Measurements from ENCODE around the gene FBXW11. TPM values are rescaled to one million over a fixed set of nuclear protein-coding genes. Genes with fewer than 3 reads are reported as not detected.
"Not testable (repeated sequence)": the region's sequence is repeated elsewhere in the genome, so short reads cannot be mapped to it uniquely, and the experiment has no call there.

FBXW11 gene
- total RNA-seq, 1 donor from 2014 or later: 31.1 TPM

DNA sequence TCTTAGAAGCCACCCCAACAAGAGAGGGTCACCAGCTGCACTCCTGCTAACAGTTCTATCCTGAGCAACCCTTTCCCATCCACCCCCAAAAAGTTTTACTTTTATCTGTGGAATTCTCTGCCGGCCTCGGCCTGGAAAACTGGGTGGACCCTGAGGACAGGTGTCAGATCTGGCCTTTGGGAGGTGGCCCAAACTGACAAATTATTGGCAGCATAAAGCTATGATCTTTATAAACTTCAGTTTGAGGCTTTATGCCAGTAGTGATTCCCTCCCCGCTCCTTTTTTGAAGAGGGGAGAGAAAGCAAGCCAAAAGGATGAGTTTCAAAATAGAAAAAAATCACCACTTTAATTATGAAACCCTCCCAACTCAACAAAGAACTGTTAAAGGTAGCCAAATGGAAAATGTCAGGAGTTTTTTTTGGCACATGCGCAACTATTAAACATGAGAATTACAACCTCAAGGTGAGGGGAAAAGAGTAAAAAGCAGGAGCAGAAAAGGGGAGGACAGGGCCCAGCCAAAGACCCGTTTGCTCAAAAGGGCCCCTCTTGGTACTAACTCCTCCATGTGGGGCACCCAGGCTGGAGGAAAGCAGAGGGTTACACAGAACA lies 49.4 kb downstream of the FBXW11 start:
- intact Hi-C loops (cut with micrococcal nuclease): loop anchor here (5.0 kb wide), 1 partner anchor 50 kb away; the partner anchor contains the start of gene FBXW11

DNA sequence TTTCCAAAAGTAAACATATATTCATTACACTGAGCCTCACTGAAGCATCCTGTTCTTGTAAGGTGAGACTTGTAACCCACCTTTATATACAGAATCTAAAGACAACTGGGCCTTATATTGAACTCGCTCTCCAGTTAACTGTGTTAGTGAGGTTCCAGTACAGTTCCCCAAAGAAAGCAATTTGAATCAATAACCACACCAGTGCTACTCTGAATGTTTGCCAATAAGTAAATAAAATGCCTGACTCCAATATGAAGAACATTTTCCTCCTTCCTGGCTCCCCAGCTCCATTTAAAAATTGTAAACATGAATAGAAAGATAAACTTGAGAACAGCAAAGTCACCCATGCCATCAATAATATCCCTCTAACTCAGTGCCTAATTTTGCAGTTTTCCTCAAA lies 50.1 kb downstream of the FBXW11 start:
- intact Hi-C loops (cut with micrococcal nuclease): loop anchor here (5.0 kb wide), 1 partner anchor 51 kb away; the partner anchor contains the start of gene FBXW11

DNA sequence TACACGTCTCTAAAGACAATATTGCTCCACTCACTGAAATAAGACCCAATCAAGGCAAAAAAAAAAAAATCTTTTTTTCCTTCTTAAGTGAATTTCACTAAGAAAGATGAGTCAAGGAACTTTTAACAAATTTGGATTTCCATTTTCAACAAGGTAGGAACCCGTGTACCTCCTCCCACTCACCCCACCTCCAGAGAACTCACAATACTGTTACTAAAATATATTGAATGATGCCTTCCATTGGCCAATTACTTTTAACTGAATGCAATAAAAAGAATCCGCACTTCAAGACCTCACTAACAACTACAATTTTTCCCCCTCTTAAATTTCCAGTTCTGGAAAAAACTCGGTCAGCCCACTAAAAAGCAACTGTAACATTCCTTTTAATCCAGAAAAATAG lies 50.7 kb downstream of the FBXW11 start:
- intact Hi-C loops (cut with micrococcal nuclease): loop anchor here (5.0 kb wide), 1 partner anchor 52 kb away; the partner anchor contains the start of gene FBXW11

DNA sequence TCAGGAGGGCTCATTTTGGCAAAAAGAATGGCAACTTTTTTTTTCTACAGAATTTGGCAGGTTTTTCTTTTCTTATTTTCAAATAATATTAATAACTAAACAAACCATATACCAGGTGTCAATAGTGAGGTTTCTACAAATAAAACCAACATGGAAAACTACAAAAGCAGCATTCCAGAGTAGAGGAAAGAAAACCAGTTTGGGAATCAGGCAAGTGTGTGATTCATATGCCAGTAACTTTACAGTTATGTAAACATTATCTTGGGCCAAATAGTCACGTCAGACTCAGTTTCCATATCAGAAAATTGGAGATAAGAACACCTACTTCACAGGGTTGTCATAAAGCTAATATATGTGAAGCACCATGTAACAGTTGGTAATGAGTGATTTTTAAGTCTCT lies 51.7 kb downstream of the FBXW11 start:
- intact Hi-C loops (cut with micrococcal nuclease): loop anchor here (5.0 kb wide), 1 partner anchor 53 kb away; the partner anchor contains the start of gene FBXW11

DNA sequence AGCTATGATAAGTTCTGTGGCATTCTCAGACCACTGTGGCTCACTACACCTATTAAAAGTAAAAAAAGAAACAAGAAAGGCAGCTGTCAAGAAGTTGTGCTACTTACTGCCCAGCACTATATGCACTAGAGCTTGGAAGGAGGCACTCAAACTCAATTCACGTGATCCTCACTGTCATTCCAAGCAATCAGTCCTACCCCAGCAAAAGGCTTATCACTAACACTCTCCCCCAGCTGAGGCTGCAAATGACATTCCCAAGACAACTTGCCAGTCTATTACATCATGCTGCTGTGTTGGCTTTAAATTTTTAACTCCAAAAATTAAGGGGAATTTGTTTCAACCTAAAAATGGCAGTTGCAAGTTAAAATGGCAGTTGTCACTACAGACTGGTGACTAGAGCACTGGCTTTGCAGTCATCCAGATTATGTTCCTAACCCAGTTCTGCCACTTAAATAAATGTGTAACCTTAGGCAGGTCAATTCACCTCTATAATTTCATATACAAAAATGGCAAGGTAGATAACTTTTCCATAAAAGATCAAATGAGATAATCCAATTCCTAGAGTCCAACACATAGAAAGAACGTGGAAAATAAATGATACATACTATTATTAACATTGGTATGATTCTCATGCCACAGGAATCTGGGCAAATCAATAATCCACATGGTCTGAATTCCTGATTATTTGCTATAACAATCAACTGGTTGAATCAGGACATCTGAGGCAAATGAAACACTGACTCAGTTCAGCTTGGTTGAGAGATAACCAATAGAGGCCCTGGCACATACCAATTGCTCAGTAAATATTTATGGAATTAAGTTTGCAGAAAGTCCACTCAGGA lies 52.4 kb downstream of the FBXW11 start:
- intact Hi-C loops (cut with micrococcal nuclease): no loop called here

DNA sequence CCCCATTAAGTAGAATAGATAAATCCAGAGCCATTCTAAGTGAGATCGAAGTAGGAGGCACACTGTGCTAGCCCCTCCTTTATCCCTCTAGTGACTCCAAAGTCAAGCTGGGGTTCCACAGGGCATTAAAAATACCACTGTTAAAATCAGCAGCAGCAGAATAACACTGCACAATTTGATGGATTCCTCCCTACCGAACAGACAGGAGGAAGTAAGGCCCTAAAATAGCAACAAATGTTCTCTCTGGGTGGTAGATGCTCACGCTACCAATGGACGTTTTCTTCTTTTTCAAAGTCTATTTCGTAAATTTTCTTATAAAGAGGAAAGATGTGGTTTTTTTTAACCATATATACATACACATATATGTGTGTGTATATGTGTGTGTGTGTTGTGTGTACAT lies 54.4 kb downstream of the FBXW11 start:
- intact Hi-C loops (cut with micrococcal nuclease): no loop called here

DNA sequence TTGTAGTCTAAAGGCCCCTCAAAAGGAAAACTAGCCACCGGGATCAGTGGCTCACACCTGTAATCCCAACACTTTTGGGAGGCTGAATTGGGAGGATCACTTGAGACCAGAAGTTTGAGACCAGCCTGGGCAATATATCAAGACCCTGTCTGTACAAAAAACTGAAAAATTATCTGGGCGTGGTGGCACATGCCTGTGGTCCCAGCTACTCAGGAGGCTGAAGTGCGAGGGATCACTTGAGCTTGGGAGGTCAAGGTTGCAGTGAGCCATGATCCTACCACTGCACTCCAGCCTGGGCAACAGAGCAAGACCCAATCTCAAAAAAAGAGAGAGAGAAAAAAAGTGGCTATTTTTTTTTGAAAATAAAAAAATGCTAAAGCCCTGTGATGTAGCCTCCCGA lies 55.2 kb downstream of the FBXW11 start:
- intact Hi-C loops (cut with micrococcal nuclease): no loop called here

DNA sequence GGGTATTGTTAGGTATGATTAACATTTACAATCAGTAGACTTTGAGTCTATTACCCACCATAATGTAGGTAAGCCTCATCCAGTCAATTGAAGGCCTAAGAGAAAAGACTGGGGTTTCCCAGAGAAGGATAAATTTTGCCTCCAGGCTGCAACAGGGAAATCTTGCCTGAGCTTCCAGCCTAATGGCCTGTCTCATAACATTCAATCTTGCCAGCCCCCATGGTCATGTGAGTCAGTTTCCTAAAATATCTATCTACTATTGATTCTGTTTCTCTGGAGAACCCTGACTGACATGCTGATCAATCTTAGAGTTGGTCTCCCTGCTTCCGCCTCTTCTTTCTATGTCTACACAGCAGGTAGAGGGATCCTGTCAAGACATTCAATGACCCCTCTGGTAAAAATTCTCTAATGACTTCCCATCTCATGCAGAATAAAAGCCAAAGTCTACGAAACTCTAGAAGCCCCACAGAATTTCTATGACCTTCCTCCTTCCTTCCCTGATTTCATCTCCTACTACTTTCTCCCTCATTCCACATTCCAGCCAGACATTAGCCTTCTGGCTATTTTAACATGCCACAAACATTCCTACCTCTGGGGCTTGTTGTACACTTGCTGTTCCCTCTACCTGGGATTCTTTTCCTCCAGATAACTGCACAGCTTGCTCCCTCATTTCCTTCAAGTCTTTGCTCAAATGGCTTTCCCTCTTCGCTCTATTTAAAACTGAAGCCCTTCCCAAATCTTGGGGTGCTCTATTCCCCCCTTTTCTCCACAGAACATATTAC lies 60.2 kb downstream of the FBXW11 start:
- intact Hi-C loops (cut with micrococcal nuclease): no loop called here

DNA sequence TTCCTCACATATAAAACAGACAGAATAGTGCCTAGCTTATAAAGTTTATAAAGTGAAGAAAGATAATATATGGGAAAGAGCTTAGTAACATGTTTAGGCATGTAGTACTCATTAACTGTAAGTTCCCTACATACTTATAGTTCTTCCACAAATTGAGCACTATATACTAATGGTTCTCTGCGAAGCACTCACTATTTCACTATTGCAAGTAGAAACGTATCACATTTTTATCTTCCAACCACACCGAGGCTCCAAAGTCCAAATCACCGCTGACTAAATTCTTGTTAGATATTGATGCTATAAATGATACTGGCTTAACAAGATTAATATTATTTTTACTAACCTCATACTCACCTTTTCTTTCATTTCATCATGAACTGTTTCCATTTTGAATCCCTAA lies 61.0 kb downstream of the FBXW11 start:
- intact Hi-C loops (cut with micrococcal nuclease): no loop called here

DNA sequence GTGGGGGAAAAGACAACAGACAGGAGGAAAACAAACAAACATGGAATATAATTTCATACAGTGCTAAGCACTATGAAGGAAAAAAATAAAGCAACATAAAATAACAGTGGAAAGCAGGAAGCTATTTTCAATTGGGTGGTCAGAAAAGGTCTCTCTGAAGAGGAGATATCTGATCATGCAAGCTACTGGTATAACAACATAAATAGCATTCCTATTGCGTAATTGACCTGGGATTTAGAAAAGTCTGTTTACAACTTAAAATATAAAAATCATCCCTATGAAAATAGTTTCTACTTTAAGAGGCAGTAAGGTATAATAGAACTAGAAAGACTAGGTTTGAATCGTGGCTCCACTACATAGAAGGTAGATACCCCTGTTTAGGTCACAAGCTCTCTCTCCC lies 61.4 kb downstream of the FBXW11 start:
- intact Hi-C loops (cut with micrococcal nuclease): no loop called here

DNA sequence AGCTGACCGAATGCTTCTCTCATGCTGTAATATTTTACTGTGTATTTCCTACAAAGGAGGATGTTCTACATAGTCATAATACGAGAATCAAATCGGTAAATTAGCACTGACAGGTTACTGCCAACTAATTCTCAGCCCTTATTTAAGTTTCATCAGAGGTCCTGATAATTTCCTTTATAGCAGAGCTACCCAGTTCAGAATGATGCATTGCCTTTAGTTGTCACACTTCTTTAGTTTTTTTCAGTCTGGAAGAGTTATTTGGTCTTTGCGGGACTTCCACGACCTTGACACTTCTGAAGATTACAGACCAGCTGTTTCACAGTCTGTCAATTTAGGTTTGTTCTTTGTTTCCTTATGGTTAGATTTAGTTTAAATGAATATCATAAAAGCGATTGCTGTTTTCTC lies 64.3 kb downstream of the FBXW11 start:
- intact Hi-C loops (cut with micrococcal nuclease): not testable (repeated sequence)

DNA sequence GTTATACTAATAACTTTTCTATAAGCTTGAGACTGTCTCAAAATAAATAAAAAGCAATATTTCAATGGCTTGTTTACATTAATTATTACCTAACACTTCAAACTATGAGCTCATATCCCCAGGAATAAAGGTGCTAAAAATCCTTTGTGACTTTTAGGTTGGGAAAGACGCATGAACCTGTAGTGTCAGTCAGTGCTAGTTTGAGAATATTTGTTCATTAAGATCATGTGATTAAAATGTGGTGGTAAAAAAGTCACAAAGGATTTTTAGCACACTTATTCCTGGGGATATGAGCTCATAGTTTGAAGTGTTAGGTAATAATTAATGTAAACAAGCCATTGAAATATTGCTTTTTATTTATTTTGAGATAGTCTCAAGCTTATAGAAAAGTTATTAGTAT lies 64.8 kb downstream of the FBXW11 start:
- intact Hi-C loops (cut with micrococcal nuclease): not testable (repeated sequence)

DNA sequence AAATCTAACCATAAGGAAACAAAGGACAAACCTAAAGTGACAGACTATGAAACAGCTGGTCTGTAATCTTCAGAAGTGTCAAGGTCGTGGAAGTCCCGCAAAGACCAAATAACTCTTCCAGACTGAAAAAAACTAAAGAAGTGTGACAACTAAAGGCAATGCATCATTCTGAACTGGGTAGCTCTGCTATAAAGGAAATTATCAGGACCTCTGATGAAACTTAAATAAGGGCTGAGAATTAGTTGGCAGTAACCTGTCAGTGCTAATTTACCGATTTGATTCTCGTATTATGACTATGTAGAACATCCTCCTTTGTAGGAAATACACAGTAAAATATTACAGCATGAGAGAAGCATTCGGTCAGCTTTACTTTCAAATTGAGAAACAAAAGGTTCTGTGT lies 65.2 kb downstream of the FBXW11 start:
- intact Hi-C loops (cut with micrococcal nuclease): not testable (repeated sequence)

DNA sequence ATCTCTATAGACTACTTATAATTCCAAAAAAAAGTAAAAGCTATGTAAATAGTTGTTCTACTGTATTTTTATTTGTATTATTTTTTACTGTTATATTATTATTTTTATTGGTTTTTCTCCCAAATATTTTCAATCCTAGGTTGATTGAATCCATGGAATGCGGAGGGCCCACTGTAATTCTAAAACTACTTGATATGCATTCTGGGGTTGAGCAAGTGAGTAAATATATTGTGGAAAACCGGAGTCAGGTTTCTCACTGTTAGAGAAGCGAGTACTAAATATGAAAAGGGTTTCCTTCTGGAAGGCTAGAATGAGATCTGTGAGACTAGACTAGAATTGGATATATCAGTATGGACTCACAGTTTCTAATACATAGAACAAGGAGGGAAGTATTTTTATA lies 66.5 kb downstream of the FBXW11 start:
- intact Hi-C loops (cut with micrococcal nuclease): no loop called here

DNA sequence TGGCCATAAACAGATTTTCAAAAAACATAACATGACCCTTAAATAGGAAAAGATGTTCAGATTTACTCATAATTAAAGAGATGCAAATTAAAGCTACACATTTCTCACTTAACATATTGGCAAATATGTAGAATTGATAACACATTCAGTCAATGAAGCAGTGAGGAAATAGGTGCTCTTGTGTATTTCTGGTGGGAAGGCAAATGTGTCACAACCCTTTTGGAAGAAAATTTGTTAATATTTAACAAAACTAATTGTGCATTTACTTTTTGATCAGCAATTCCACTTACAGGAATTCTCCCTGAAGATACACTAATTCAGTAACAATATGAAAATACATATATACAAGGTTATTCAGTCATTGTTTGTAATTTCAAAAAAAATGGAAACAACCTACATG lies 68.1 kb downstream of the FBXW11 start:
- intact Hi-C loops (cut with micrococcal nuclease): no loop called here

DNA sequence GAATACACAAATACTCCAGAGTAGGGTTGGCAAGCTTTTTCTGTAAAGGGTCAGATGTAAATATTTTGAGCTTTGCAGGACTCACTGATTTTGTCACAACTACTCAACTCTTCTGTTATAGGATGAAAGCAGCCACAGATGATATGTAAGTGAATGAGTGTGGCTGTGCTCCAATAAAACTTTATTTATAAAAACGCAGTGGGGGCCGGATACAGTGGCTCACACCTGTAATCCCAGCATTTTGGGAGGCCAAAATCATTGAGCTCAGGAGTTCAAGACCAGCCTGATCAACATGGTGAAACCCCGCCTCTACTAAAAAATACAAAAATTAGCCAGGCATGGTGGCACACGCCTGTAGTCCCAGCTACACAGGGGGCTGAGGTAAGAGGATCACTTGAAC lies 69.1 kb downstream of the FBXW11 start:
- intact Hi-C loops (cut with micrococcal nuclease): no loop called here

DNA sequence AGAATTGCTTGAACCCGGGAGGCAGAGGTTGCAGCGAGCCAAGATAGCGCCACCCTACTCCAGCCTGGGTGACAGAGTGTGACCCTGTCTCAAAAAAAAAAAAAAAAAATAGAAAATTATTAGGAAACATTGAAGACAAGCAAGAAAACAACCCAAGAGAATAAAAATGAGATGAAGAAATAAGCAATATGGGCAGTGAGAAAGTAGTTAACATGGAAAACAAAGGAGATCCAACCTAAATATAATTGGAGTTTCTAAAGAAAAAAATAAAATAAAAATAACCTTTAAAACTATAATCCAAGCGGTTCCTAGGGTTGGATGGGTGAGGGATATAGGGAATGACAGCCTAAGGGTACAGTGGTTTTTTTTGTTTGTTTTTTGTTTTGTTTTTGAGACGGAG lies 71.9 kb downstream of the FBXW11 start:
- intact Hi-C loops (cut with micrococcal nuclease): no loop called here

DNA sequence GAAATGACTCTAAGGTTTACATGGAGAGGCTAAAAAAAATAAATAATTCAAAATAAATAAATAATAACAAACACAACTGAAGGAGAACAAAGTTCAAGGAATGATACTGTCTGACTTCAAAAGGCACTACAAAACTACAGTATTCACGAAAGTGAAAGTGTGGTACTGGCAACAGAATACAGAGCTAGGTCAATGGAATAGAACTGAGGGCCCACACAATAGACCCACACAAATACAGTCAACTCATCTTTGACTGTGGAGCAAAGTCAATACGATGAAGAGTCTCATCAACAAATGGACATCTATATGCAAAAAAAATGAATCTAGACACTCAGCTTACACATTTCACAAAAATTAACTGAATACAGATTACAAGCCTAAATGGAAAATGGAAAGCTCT lies 75.3 kb downstream of the FBXW11 start:
- intact Hi-C loops (cut with micrococcal nuclease): no loop called here

DNA sequence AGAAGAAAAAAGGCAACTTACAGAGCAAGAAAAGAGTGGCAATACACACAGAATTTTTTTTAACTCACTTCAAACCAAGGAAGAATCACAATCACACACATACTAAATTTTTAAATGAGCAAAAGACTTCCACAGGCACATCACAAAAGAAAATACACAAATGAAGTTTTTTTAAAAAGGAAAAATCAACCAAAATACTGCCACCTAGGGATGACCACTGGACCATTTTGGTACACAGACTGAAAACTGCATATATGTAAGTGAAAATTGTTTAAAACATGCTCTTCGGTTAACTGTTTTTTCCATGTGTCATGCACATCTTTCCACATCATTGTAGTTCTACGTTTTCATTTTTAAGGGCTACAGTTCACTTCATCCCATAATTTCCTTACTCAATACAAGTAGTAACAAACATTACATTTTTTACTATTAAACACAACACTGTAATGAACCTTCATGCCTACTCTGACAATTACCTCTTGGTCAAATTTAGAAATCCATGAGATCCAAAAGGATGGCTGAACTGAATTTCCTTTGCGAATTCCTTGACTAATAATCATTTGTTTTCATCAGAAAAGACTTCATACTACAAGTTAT lies 79.0 kb downstream of the FBXW11 start:
- intact Hi-C loops (cut with micrococcal nuclease): no loop called here

DNA sequence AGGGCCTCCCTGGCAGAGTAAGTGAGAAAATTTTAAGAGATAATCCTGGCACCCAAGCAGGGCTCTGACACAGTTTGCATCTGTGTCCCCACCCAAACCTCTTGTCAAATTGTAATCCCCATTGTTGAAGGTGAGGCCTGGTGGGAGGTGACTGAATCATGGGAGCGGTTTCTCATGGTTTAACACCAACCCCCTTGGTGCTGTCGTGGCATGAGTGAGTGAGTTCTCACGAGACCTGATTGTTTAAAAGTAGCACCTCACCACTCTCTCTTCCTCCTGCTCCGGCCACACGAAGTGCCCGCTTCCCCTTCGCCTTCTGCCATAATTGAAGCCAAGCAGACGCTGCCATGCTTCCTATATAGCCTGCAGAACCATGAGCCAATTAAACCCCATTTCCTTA lies 80.1 kb downstream of the FBXW11 start:
- intact Hi-C loops (cut with micrococcal nuclease): no loop called here

DNA sequence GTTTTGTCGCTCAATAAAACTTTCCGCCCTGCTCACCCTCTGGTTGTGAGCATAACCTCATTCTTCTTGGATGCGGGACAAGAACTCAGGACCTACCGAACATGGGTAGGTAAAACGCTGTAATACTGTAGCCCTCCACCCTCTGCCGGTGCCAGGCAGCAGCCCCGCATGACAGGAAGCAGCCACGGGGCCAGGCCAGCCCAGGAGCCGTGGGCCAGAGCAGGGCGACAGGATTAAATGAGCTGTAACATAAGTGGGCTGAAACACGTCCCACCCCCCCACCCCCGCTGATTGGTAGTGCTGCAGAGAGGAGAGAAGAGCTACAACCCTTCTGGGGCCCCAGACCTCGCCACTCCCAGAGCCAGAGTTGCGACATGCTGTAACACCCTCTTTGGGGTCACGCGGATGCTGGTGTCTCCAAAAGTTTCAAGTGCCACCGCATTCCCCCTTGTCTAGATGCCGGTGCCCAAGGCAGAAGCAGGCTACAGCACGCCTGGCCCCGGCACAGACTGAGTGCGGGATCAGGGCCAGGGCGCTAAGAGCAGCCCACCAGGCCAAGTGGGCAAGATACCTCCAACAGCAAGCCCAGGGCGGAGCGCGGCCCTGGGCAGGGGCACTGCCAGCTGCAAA lies 81.8 kb downstream of the FBXW11 start:
- intact Hi-C loops (cut with micrococcal nuclease): no loop called here
